ENCODE results near the gene KLK12. TPM values are rescaled to one million over a fixed set of nuclear protein-coding genes. Genes with fewer than 3 reads are reported as not detected.

The KLK12 gene
- total and polyA plus RNA-seq, 8 donors: 0.31 to 1.3 (median 0.44) TPM; not detected in 1

DNA sequence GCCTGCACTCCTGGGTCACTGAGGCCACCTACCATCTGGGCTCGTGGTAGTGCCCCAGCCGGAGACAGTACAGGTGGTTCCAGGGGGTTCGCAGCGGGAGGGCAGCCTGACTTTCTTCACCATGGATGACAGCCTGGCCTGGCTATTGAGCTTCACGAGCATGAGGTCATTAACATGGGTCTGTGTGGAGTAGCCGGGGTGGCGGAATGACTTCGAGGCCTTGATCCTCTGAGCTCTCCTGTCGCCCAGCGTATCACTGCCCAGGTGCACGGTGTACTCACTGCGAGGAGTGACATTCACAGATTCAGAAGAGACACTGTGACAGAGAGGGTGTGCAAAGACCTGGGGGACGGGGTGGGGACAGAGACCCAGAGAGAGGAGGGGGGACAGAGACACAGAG, 54.6 kb downstream of the KLK12 start:
- no peaks in the 10 kb centered on the region for H3K4me1 ChIP-seq
- no peak for DNase-seq
- intact Hi-C loops (cut with DNase I): no loop called here
- peaks cover 0 to 58% of the 10 kb centered on the region in 2 donors for H3K27me3 ChIP-seq
- TF ChIP-seq, protein P1, sequence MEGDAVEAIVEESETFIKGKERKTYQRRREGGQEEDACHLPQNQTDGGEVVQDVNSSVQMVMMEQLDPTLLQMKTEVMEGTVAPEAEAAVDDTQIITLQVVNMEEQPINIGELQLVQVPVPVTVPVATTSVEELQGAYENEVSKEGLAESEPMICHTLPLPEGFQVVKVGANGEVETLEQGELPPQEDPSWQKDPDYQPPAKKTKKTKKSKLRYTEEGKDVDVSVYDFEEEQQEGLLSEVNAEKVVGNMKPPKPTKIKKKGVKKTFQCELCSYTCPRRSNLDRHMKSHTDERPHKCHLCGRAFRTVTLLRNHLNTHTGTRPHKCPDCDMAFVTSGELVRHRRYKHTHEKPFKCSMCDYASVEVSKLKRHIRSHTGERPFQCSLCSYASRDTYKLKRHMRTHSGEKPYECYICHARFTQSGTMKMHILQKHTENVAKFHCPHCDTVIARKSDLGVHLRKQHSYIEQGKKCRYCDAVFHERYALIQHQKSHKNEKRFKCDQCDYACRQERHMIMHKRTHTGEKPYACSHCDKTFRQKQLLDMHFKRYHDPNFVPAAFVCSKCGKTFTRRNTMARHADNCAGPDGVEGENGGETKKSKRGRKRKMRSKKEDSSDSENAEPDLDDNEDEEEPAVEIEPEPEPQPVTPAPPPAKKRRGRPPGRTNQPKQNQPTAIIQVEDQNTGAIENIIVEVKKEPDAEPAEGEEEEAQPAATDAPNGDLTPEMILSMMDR (IDR thresholded peaks at IDR 0.05): no peak
- no peak overlapping the region for H3K27ac ChIP-seq
- ATAC-seq: no peak
- no peaks in the 10 kb centered on the region for H3K9me3 ChIP-seq
- no peak overlapping the region for H3K4me3 ChIP-seq
- no peaks in the 10 kb centered on the region for H3K36me3 ChIP-seq

- H3K27ac ChIP-seq: no peak overlapping the region
- no peak overlapping the region for H3K4me3 ChIP-seq
- TF ChIP-seq, protein P1 (IDR thresholded peaks at IDR 0.05): no peak
- H3K4me1 ChIP-seq: no peaks in the 10 kb centered on the region
- DNase-seq (no peak), ATAC-seq (no peak)
- H3K9me3 ChIP-seq: no peaks in the 10 kb centered on the region
- intact Hi-C loops (cut with DNase I): no loop called here
- peaks cover 0 to 57% of the 10 kb centered on the region in 2 donors for H3K27me3 ChIP-seq
- no peaks in the 10 kb centered on the region for H3K36me3 ChIP-seq
Measured at GRCh38 chr19:50979758-50980157, 55.0 kb downstream of the KLK12 start.

Other genes with a start within 250 kb of the KLK12 start
- not detected for gene ACP4, start 244.6 kb downstream of the KLK12 start, total RNA-seq
- gene ACP4, start 244.6 kb downstream of the KLK12 start, polyA plus RNA-seq (ENCODE audit: insufficient read length in 6 of 6): under 1 TPM in 4 of 6 donors, not detected in 2; 0.12 to 0.42 (median 0.16) TPM
- under 1 TPM; 0.41 to 0.76 TPM for gene KLK1, start 211.2 kb downstream of the KLK12 start, total RNA-seq
- under 1 TPM; 0.29 to 0.75 (median 0.60) TPM for gene KLK1, start 211.2 kb downstream of the KLK12 start, polyA plus RNA-seq (ENCODE audit: insufficient read length in 6 of 6)
- gene KLK15, start 201.4 kb downstream of the KLK12 start, total RNA-seq: not detected
- gene KLK15, start 201.4 kb downstream of the KLK12 start, polyA plus RNA-seq (ENCODE audit: insufficient read length in 6 of 6): not detected
- gene KLK3, start 180.1 kb downstream of the KLK12 start, total RNA-seq: not detected
- gene KLK3, start 180.1 kb downstream of the KLK12 start, polyA plus RNA-seq (ENCODE audit: insufficient read length in 6 of 6): not detected
- not detected for gene KLK2, start 161.6 kb downstream of the KLK12 start, total RNA-seq
- not detected for gene KLK2, start 161.6 kb downstream of the KLK12 start, polyA plus RNA-seq (ENCODE audit: insufficient read length in 6 of 6)
- gene KLK4, start 123.6 kb downstream of the KLK12 start, total RNA-seq: not detected
- gene KLK4, start 123.6 kb downstream of the KLK12 start, polyA plus RNA-seq (ENCODE audit: insufficient read length in 6 of 6): not detected
- under 1 TPM in 1 of 2 donors, not detected in 1; 0.52 TPM for gene KLK5, start 82.0 kb downstream of the KLK12 start, total RNA-seq
- under 1 TPM; 0.21 to 0.99 (median 0.40) TPM for gene KLK5, start 82.0 kb downstream of the KLK12 start, polyA plus RNA-seq (ENCODE audit: insufficient read length in 6 of 6)
- not detected for gene KLK6, start 65.4 kb downstream of the KLK12 start, total RNA-seq
- under 1 TPM; 0.15 to 0.47 (median 0.29) TPM for gene KLK6, start 65.4 kb downstream of the KLK12 start, polyA plus RNA-seq (ENCODE audit: insufficient read length in 6 of 6)
- under 1 TPM in 1 of 2 donors, not detected in 1; 0.55 TPM for gene KLK7, start 51.1 kb downstream of the KLK12 start, total RNA-seq
- gene KLK7, start 51.1 kb downstream of the KLK12 start, polyA plus RNA-seq (ENCODE audit: insufficient read length in 6 of 6): under 1 TPM in 3 of 6 donors, not detected in 3; 0.08 to 0.09 (median 0.08) TPM
- gene KLK8, start 33.4 kb downstream of the KLK12 start, total RNA-seq: not detected
- under 1 TPM in 1 of 6 donors, not detected in 5; 0.24 TPM for gene KLK8, start 33.4 kb downstream of the KLK12 start, polyA plus RNA-seq (ENCODE audit: insufficient read length in 6 of 6)
- 1 to 10 TPM; 1.3 to 3.4 TPM for gene KLK10, start 15.3 kb downstream of the KLK12 start, total RNA-seq
- 1 to 10 TPM in 2 of 6 donors, under 1 TPM in 4; 0.35 to 2.1 (median 0.68) TPM for gene KLK10, start 15.3 kb downstream of the KLK12 start, polyA plus RNA-seq (ENCODE audit: insufficient read length in 6 of 6)
- gene KLK11, start 8.4 kb downstream of the KLK12 start, total RNA-seq: 1 to 10 TPM; 3.6 to 7.2 TPM
- 1 to 10 TPM; 1.6 to 5.3 (median 3.2) TPM for gene KLK11, start 8.4 kb downstream of the KLK12 start, polyA plus RNA-seq (ENCODE audit: insufficient read length in 6 of 6)
- 1 to 10 TPM in 1 of 2 donors, under 1 TPM in 1; 0.38 to 1.8 TPM for gene KLK13, start 30.1 kb upstream of the KLK12 start, total RNA-seq
- under 1 TPM; 0.16 to 0.56 (median 0.22) TPM for gene KLK13, start 30.1 kb upstream of the KLK12 start, polyA plus RNA-seq (ENCODE audit: insufficient read length in 6 of 6)
- under 1 TPM; 0.26 to 0.37 TPM for gene KLK14, start 47.9 kb upstream of the KLK12 start, total RNA-seq
- under 1 TPM in 4 of 6 donors, not detected in 2; 0.17 to 0.45 (median 0.23) TPM for gene KLK14, start 47.9 kb upstream of the KLK12 start, polyA plus RNA-seq (ENCODE audit: insufficient read length in 6 of 6)
- 1 to 10 TPM; 7.4 to 9.9 TPM for gene CTU1, start 73.4 kb upstream of the KLK12 start, total RNA-seq
- gene CTU1, start 73.4 kb upstream of the KLK12 start, polyA plus RNA-seq (ENCODE audit: insufficient read length in 6 of 6): 1 to 10 TPM; 1.6 to 3.7 (median 2.3) TPM
- gene SIGLEC9, start 89.9 kb upstream of the KLK12 start, total RNA-seq: 10 to 100 TPM in 1 of 2 donors, 1 to 10 TPM in 1; 8.0 to 46.5 TPM
- gene SIGLEC9, start 89.9 kb upstream of the KLK12 start, polyA plus RNA-seq (ENCODE audit: insufficient read length in 6 of 6): 1 to 10 TPM in 3 of 6 donors, under 1 TPM in 3; 0.63 to 1.7 (median 1.1) TPM
- gene SIGLEC7, start 107.3 kb upstream of the KLK12 start, total RNA-seq: 10 to 100 TPM in 1 of 2 donors, 1 to 10 TPM in 1; 7.3 to 10.4 TPM
- gene SIGLEC7, start 107.3 kb upstream of the KLK12 start, polyA plus RNA-seq (ENCODE audit: insufficient read length in 6 of 6): under 1 TPM; 0.63 to 0.91 (median 0.76) TPM
- 10 to 100 TPM; 15.7 to 26.4 TPM for gene CD33, start 190.1 kb upstream of the KLK12 start, total RNA-seq
- gene CD33, start 190.1 kb upstream of the KLK12 start, polyA plus RNA-seq (ENCODE audit: insufficient read length in 6 of 6): 1 to 10 TPM; 3.3 to 4.5 (median 4.1) TPM
- not detected for gene SIGLECL1, start 216.1 kb upstream of the KLK12 start, total RNA-seq
- gene SIGLECL1, start 216.1 kb upstream of the KLK12 start, polyA plus RNA-seq (ENCODE audit: insufficient read length in 6 of 6): not detected

Data from left lung (tissue), 10 donors.